NCI-H2196 (cell line): ENCODE measurements around the gene FHOD1.

Experiments used
- DNase-seq: peaks from one replicate; lab custom pipeline; 2025; ENCODE audit not compliant: unreplicated experiment; lab: John Stamatoyannopoulos, UW

The FHOD1 gene

DNA sequence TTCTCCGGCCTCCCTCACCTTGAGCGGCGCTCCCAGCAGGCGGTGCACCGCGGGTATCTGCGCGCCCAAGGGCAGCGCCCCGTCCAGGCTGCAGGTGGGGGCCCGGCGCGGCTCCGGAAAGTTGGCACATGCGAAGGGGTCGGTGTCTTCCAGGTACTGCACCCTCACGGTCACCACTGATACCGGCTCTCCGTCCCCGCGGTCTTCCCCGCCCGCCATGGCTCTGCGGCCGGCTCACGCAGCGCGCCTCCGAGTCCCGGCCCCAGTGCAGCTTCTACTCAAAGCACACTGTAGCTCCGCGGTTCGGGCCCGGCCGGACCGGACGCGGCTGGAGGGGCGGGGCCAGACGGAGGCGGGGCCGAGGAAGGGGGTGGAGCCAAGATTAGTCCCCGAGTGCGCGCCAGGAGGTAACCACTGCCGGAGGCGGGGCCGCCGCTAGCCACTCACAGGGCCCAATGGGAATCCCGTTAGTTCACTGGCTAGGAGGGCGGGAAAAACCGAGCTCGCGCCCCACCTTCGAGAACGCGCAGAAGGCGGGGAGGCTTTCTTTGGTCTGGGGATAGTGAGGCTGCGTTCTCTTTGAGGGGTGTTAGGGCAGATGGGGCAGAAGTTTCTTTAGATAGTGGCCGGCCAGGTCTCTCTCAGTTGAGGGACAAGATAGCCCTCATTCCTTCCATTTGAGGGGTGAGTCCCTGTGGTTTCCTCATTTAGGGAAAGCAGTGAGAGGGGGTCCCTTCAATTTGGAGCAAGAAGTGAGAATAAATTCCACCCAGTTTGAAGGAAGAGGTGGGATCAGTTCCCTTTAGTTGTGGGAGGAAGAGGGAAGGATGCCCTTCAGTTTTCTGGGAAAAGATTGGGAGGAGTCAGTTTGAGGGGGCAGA lies at the start of gene FHOD1:
TSS of gene FHOD1 (minus strand) at position 290 of the 881 bp plus-strand sequence. CDS start at position 219, 71 bp downstream.
- DNase-seq, result peak; percentile 79

DNA sequence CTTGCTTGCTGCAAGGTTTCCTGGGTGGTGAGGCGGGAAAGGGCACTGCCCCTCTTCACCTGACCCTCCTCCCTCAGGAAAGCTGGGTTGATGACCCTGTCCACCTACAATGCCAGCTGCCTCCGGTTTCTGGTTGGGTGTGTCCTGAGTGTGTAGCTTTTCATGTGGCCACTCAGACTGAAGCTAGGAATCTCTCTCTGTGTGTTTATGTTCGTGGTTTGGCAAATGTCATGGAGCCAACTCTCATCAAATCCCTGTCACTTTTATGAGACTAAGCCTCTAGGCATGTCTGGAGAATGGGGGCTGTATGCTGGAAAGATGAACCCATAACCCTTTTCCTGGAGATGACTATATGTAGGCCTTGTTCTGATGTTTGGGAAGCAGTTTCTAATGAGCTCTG lies 49.1 kb upstream of the FHOD1 start:
- DNase-seq, result no peak

DNA sequence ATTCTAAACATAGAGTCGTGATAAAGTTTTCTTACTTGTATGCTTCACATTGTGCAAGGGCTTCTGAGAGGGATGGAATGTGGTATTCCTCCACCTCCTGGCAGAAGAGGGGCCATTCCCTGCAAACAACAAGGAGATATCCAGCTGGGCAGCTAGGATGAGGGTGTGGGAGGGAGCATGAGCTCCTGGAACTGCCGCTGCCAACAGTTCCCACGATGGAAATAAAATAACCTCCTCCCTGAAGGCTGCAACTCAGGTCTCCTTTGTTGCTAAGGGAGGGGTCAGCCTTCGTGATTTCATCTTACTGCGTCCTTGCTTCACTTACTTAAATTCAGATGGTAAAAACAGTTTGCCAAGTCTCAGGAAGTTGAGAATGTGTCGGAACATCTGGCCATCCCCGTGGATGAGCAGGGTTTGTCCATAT lies 47.7 kb upstream of the FHOD1 start:
- no peak for DNase-seq

DNA sequence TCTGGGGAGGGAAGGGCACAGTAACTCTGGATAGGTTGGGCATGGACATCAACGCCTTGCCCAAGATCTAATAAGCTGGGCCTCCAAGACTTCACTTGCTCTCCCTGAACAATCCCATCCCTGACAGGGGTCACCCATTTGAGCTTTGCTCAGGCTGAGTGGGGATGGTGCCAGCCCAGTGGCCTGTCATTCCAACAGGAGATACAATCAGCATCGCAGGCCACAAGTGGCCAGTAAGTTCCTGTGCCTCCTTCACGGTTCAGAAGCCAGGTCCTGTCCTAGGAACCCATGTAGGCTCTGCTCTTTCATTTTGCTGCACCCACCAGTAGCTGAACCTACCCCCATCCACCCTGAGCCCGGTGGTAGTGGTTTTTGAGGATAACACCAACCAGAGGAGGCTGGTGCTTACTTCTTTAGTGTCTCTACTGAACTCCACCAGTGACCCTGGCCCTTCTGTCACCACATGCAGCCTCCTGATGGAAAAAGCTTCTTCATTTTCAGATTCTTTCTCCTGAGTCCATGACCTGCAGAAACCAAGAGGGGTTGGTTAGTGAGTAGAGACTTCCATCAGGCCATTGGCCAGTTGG lies 47.0 kb upstream of the FHOD1 start:
- no peak for DNase-seq

DNA sequence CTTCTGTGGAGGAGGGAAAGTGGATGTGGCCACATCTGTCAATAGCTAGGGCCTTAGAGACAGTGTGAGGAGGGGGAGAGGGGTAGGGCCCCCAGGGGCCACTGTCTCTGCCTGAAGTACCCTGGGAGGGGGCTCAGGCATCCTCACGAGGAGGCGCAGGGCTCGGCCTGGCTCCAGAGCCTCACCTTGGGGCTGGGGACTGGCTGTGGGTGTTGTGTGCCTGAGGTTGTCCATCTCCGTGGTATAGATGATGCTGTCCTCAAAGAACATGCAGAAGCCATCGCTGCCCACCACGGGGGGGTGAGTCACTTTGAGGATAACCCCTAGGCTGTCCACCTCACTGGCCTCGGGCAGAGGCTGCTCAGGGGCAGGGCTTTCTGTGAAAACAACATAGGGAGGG lies 44.2 kb upstream of the FHOD1 start:
- DNase-seq, result no peak

DNA sequence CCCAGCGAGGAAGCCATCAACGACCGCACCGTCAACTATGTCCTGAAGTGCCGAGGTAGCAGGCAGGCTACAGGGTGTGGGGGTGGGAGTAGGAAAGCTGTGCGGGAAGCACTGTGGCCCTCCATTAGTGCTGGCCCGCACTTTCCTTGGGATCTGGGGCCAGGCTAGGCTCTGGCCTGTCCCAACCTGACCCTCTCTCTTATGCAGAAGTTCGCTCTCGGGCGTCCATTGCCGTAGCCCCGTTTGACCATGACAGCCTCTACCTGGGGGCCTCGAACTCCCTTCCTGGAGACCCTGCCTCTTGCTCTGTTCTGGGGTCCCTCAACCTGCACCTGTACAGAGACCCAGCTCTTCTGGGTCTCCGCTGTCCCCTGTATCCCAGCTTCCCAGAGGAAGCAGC lies 40.7 kb upstream of the FHOD1 start:
- DNase-seq, result no peak

DNA sequence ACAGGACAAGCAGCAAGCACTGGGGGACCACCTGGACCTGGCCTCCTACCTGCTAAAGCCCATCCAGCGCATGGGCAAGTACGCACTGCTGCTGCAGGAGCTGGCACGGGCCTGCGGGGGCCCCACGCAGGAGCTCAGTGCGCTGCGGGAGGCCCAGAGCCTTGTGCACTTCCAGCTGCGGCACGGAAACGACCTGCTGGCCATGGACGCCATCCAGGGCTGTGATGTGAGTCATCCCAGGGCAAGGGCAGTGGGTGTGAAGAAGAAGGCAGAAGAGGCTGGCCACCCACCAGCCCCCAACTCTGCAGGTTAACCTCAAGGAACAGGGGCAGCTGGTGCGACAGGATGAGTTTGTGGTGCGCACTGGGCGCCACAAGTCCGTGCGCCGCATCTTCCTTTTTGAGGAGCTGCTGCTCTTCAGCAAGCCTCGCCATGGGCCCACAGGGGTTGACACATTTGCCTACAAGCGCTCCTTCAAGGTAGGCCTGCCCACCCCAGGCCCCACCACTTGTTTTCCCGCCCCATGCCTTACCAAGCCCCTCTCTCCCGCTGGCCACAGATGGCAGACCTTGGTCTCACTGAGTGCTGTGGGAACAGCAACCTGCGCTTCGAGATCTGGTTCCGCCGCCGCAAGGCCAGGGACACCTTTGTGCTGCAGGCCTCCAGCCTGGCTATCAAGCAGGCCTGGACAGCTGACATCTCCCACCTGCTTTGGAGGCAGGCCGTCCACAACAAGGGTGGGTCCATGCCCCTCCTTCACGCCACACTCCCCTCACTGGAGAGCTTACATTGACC lies 39.4 kb upstream of the FHOD1 start:
- no peak for DNase-seq

DNA sequence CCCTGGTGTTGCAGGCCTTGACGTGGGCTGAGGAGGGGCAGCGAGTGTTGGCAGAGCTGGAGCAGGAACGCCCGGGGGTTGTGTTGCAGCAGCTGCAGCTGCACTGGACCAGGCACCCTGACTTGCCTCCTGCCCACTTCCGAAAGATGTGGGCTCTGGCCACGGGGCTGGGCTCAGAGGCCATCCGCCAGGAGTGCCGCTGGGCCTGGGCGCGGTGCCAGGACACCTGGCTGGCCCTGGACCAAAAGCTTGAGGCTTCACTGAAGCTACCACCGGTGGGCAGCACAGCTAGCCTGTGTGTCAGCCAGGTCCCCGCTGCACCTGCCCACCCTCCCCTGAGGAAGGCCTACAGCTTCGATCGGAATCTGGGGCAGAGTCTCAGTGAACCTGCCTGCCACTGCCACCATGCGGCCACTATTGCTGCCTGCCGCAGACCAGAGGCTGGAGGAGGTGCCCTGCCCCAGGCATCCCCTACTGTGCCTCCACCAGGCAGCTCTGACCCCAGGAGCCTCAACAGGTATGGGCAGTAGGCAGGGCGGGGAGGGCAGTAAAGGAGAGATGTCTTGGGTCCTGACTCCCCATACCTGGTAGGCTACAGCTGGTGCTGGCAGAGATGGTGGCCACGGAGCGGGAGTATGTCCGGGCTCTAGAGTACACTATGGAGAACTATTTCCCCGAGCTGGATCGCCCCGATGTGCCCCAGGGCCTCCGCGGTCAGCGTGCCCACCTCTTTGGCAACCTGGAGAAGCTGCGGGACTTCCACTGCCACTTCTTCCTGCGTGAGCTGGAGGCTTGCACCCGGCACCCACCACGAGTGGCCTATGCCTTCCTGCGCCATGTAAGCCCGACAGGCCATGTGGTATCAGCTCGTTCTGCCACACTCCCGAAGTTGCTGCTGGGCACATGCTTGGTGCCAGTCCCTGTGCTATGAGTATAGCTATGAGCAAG lies 37.7 kb upstream of the FHOD1 start:
- DNase-seq, result peak; percentile 81

DNA sequence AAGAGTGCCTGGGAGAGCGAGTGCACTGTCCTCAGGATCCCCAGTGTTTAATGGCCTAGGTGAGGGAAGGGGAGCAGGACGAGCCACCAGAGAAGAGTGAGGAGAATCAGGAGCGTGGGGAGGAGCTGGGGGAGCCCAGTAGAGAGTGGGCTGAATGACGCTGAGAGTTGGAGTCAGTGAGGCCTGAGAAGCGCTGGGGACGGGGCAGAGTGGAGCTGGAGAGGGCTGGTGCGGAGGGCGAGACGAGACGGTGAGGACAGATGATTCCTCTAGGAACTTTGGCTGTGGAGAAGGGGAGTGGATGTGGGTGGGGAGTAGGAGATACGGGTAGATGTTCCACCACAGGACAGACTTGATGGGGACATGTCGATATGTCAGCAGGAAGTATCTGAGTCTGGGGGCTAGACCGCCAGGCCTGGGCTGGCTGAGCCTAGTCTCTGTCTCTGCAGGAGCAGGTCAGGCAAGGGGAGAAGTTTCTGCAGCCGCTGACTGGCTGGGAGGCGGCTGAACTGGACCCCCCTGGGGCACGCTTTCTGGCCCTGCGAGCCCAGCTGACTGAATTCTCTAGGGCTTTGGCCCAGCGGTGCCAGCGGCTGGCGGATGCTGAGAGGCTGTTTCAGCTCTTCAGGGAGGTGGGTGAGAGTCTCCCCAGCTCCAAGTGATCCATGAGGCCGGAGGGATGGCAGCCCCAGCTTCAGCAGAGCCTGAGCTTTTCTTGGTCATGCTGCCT lies 36.7 kb upstream of the FHOD1 start:
- DNase-seq, result no peak

DNA sequence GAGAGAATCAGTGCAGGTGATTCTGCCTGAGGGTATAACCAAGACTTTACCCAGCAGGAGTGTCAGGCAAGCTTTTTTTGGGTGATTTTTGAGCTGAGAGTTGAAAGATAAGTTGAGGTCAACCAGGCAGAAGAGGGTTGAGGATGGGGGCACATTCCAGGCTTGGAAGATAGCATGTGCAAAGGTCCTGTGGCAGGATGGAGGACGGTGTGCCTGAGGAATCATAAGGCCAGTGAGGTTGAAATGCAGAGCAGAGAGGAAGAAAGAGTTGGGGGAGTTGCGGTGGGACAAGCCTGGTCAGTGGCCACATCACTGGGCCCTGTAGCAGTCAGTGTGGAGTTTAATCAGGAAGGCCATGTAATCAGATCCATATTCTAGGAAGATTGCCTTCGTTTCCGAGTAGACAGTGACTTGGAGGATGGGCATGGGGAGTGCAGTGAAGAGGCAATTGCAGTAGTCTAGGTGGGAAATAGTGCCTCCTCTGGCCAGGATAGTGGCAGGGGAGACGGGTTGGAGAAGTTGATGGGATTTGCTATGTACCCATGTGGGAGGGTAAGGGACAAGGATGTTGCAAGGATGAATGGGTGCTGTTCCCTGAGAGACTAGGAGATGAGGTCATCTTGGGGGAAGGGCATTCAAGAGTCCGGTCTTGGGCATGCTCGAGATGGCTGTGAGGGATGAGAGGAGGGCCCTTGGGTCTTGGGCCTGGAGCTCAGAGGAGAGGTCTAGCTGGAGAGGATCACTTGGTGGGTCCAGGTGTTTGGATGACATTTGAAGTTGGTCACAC lies 36.0 kb upstream of the FHOD1 start:
- no peak for DNase-seq

DNA sequence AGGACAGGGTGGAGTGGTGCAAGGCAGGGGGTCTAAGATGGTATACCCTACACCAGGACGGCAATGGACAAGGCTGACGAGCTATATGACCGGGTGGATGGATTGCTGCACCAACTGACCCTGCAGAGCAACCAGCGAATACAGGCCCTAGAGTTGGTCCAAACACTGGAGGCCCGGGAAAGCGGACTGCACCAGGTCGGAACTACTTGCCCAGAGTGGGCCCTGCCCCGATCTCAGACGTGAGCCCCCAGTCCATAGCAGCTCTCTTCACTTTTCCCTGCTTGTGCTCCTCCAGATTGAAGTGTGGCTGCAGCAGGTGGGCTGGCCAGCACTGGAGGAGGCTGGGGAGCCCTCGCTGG lies 35.1 kb upstream of the FHOD1 start:
- DNase-seq, result no peak

DNA sequence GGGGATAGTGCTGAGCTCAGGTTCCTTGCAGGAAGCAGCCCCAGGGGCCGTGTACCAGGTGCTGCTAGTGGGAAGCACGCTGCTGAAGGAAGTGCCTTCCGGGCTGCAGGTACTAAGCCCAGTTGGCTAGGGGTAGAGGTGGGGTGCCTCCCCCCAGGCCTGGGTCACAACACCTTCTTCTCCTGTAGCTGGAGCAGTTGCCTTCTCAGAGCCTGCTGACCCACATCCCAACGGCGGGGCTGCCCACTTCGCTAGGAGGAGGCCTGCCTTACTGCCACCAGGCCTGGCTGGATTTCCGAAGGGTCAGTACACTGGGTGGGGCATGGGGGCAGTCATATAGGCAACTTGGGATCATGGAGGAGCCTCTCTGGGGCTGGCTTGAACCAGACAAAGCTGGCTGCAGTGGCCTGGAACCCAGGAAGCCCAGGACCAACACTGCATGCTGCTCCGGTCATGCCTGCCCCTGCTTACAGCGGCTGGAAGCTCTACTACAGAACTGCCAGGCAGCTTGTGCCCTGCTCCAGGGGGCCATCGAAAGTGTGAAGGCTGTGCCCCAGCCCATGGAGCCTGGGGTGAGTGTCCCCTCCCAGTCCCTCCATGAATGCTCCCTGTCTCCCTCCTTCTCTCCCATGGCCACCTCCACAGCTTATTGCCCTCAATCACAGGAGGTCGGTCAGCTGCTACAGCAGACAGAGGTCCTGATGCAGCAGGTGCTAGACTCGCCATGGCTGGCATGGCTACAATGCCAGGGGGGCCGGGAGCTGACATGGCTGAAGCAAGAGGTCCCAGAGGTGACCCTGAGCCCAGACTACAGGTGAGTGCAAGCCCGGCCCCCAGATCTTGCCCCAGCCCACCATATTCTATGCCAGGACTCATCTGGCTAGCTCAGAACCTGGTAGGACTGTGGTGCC lies 34.5 kb upstream of the FHOD1 start:
- no peak for DNase-seq

DNA sequence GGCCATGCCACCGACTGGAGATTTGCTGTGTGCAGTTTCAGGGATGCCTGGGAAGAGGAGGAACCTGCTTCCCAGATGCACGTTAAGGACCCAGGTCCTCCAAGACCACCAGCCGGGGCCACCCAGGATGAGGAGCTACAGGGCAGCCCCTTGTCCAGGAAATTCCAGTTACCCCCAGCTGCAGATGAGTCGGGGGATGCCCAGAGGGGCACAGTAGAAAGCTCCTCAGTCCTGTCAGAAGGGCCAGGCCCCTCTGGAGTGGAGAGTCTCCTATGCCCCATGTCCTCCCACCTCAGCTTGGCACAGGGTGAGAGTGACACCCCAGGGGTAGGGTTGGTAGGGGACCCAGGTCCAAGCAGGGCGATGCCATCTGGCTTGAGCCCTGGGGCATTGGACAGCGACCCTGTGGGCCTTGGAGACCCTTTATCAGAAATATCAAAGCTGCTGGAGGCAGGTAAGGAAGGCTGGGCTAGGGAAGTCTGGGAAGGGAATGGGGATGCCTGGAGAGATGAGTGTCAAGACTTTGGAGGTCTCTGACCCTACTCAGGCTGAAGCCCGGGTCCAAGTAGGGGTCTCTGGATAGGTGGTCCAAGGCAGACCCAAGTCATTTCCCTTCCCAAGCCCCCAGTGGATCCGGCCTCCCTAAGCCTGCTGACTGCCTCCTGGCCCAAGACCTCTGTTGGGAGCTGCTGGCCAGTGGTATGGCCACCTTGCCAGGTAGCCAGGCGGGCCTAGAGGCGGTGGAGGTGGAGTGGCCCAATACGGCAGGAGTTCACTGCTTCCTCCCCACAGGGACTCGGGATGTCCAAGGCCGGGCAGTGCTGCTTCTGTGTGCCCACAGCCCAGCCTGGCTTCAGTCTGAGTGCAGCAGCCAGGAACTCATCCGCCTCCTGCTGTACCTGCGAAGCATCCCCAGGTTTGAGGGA lies 33.1 kb upstream of the FHOD1 start:
- DNase-seq, result no peak

DNA sequence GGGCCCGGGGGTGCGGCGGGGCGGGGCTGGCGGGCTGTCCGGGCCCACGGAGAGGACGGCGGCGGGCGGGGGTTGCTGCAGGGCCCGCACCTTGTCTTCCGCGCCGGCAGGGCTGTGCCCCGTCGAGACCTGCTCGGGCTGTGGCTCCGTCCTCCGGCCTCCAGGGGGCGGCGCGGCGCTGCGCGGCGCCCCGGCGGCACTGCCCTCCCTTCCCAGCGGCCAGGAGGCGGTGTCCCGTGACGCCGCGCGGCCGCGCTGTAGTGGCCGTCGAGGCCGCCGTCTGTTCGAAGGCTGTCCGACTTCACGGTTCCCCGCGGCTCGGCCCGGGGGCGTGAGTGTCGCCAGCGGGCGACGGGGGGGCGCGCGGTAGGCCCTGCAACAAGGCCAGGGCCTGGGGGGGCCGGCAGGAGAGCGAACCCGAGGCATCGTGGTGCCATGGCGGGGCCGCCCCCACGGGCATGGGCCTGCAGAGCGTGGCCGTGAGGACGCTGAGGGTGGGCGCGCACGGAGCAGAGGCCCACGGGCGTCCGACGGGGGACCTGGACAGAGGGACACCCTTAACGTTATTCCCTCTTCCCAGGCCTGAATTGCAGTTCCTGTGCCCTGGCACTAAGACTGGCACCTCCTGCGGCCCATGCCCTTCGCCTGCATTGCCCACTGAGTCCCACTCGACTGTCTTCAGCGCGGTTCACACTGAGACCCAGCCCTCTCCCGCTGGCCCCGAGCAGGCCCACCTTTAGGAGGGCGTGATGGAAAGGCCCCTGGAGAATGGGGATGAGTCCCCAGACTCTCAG lies 32.2 kb upstream of the FHOD1 start, which contains the start of gene PLEKHG4:
TSS of gene PLEKHG4 (plus strand) at position 237 of the 794 bp plus-strand sequence. CDS start at position 750, 513 bp downstream.
- peak; percentile 69 for DNase-seq

DNA sequence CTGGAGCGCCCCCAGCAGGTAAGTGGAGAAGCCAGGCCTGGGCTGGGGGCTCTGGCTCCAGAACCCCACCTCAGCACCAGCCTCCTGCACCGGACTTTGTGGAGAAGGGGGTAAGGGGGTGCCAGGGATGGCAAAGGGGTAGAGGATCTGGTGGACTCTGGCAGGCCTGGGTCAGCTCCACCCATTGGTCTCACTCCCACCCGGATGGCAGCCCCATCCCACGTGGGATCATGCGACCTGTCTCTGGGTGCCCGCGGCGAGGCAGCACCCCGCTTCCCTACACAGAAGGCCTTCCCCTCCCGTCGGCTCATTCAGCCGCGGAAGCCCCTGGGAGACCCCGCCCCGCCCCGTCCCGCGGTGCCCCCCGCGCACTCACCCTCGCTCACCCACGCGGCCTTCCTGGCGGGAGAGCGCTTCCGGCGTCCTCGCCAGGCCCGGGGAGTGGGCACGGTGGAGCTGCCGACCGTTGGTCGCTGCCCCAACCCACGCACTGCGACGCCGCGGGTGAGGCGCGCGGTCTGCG lies 31.6 kb upstream of the FHOD1 start:
- no peak for DNase-seq
